HTR-8/SVneo (cell line): ENCODE data around the gene VPS35L.

Experiments used
- DNase-seq: peaks from one replicate; pipeline ENCODE4 v3.0.0; 2011; ENCODE audit warnings: low spot score, mixed read lengths; ENCODE audit not compliant: insufficient read length
- FAIRE-seq: peaks from 2 replicates; lab custom pipeline; 2011; peaks lifted over from hg19 to GRCh38; lab: Jason Lieb, UNC

The VPS35L gene

GRCh38 chr16:19737306-19738038, 182.0 kb downstream of the VPS35L start:
- DNase-seq: no peak
- no peak for FAIRE-seq

GRCh38 chr16:19741354-19741753, 185.9 kb downstream of the VPS35L start:
- DNase-seq (no peak), FAIRE-seq (no peak)

- no peak for FAIRE-seq
- no peak for DNase-seq
Measured at GRCh38 chr16:19743816-19744159, 188.3 kb downstream of the VPS35L start.

- DNase-seq (no peak), FAIRE-seq (no peak)
Measured at GRCh38 chr16:19744670-19745069, 189.2 kb downstream of the VPS35L start.

GRCh38 chr16:19745286-19746010, 189.9 kb downstream of the VPS35L start:
- FAIRE-seq: no peak
- DNase-seq: no peak

GRCh38 chr16:19746561-19746960, 191.1 kb downstream of the VPS35L start:
- DNase-seq (no peak), FAIRE-seq (no peak)

- FAIRE-seq (no peak), DNase-seq (no peak)
Measured at GRCh38 chr16:19748389-19749168, 193.1 kb downstream of the VPS35L start.

- DNase-seq: no peak
- no peak for FAIRE-seq
Measured at GRCh38 chr16:19749571-19750080, 194.1 kb downstream of the VPS35L start.
